K562 (cell line): ENCODE measurements around the gene NEDD8. TPM values are rescaled to one million over a fixed set of nuclear protein-coding genes. Genes with fewer than 3 reads are reported as not detected.

Experiments
- CHD7 ChIP-seq: fragments of 200-600 bp; sonication (generic); IDR thresholded peaks from one replicate; pipeline ENCODE4 v1.6.1; 2012; ENCODE audit warnings: mild to moderate bottlenecking, low read depth, low read length, inconsistent platforms
- ZNF830 ChIP-seq: fragments of 250-450 bp; sonication (Bioruptor Pico); IDR thresholded peaks from 2 replicates; pipeline ENCODE4 v1.5.0; 2021; ENCODE audit warnings: mild to moderate bottlenecking
- polyA plus RNA-seq, 8 experiments: library from polyadenylated mRNA; depleted of rRNA in 4 of 8; stranded (reverse) in 5 of 8; unstranded in 3 of 8; fragments of >200 nt; fragmentation: Nextera tagmentation in 2 of 8; fragmentation: Illumina TruSeq in 1 of 8; extraction: Ambion mirVana in 2 of 8; extraction: Trizol in 1 of 8; gene quantifications; 2 replicates each; pipeline versions ENCODE4 v1.2.1 to v1.2.3, GENCODE V29; 2011 to 2014; ENCODE audit warnings: inconsistent platforms in 1 of 8, missing spikeins in 1 of 8
- total RNA-seq, 7 experiments: library from RNA; depleted of rRNA in 6 of 7; stranded (reverse); fragments of >200 nt in 6 of 7; fragmentation: Illumina TruSeq in 2 of 7; extraction: Trizol in 2 of 7; gene quantifications; 2 replicates each; pipeline versions ENCODE4 v1.2.1 to v1.2.3, GENCODE V29; 2011 to 2021; ENCODE audit warnings: low replicate concordance in 1 of 7

The NEDD8 gene
- total and polyA plus RNA-seq, 9 of the 15 experiments (the other 6 are each of a cell fraction or from before 2014, with no cell fraction given), result 142 to 691 (median 260) TPM

GRCh38 chr14:24231263-24232120, 675 bp downstream of the NEDD8 start (continued):
- TF ChIP-seq CHD7 (no peak), ZNF830 (no peak)
